GM23338 (cell line): ENCODE measurements around the gene TYRP1. TPM values are rescaled to one million over a fixed set of nuclear protein-coding genes. Genes with fewer than 3 reads are reported as not detected.

Experiments
- ATAC-seq: fragments of 200-7000 bp; cut with Tn5 transposase; 3 replicates; pipeline ENCODE4 v1.9.1; 2020
- DNase-seq: peaks from one replicate; pipeline ENCODE4 v3.0.0-alpha.2; 2015; ENCODE audit warnings: low spot score
- H2AFZ ChIP-seq: fragments of 200-600 bp; sonication (generic); 2 replicates; pipeline ENCODE4 v1.8.0; 2016; ENCODE audit warnings: antibody characterized with exemption, mild to moderate bottlenecking, moderate library complexity
- H3F3A ChIP-seq: fragments of 200-600 bp; sonication (generic); replicated peaks from 2 replicates; pipeline ENCODE4 v1.8.0; 2017; ENCODE audit warnings: antibody characterized with exemption, mixed run types, low read depth
- H3K27ac ChIP-seq: fragments of 200-600 bp; sonication (generic); 2 replicates; pipeline ENCODE4 v1.6.1; 2016; ENCODE audit warnings: low read depth
- H3K27me3 ChIP-seq: fragments of 200-600 bp; sonication (generic); 2 replicates; pipeline ENCODE4 v1.8.0; 2016; ENCODE audit warnings: mild to moderate bottlenecking, mixed run types, moderate library complexity; ENCODE audit not compliant: insufficient read depth
- H3K36me3 ChIP-seq: fragments of 200-600 bp; sonication (generic); 2 replicates; pipeline ENCODE4 v1.8.0; 2016; ENCODE audit warnings: mild to moderate bottlenecking; ENCODE audit not compliant: insufficient read depth
- H3K4me1 ChIP-seq: fragments of 200-600 bp; sonication (generic); 2 replicates; pipeline ENCODE4 v1.8.0; 2016; ENCODE audit warnings: mild to moderate bottlenecking, moderate library complexity; ENCODE audit not compliant: insufficient read depth
- H3K4me2 ChIP-seq: fragments of 200-600 bp; sonication (generic); 2 replicates; pipeline ENCODE4 v1.7.1; 2017; ENCODE audit warnings: mixed run types
- H3K4me3 ChIP-seq: fragments of 200-600 bp; sonication (generic); 2 replicates; pipeline ENCODE4 v1.6.1; 2016; ENCODE audit warnings: mixed run types
- H3K79me2 ChIP-seq: fragments of 200-600 bp; sonication (generic); replicated peaks from 2 replicates; pipeline ENCODE4 v1.8.0; 2017; ENCODE audit warnings: mild to moderate bottlenecking; ENCODE audit not compliant: insufficient read depth
- H3K9me2 ChIP-seq: fragments of 200-600 bp; sonication (generic); 2 replicates; pipeline ENCODE4 v1.8.0; 2017; ENCODE audit not compliant: insufficient read depth
- H4K20me1 ChIP-seq: fragments of 200-600 bp; sonication (generic); replicated peaks from 2 replicates; pipeline ENCODE4 v1.8.0; 2017; ENCODE audit warnings: mild to moderate bottlenecking; ENCODE audit not compliant: insufficient read depth
- H3K27ac Mint-ChIP-seq: 2 replicates; pipeline ENCODE4 v1.8.0; 2020; ENCODE audit warnings: inconsistent platforms, mild to moderate bottlenecking, moderate library complexity, mixed read lengths
- H3K27me3 Mint-ChIP-seq: 3 replicates; pipeline ENCODE4 v1.8.0; 2022; ENCODE audit warnings: low read depth, mild to moderate bottlenecking, moderate library complexity, mixed read lengths, inconsistent platforms; ENCODE audit not compliant: insufficient read depth, poor library complexity
- H3K36me3 Mint-ChIP-seq: 3 replicates; pipeline ENCODE4 v1.8.0; 2021; ENCODE audit warnings: low read depth, mild to moderate bottlenecking, inconsistent platforms, moderate library complexity, mixed read lengths
- H3K4me1 Mint-ChIP-seq: 3 replicates; pipeline ENCODE4 v1.8.0; 2020; ENCODE audit warnings: mild to moderate bottlenecking, inconsistent platforms, mixed read lengths
- H3K4me3 Mint-ChIP-seq: 3 replicates; pipeline ENCODE4 v1.8.0; 2021; ENCODE audit warnings: moderate library complexity, mild to moderate bottlenecking, inconsistent platforms, mixed read lengths
- H3K9me3 Mint-ChIP-seq: 3 replicates; pipeline ENCODE4 v1.8.0; 2020; ENCODE audit warnings: moderate library complexity, mild to moderate bottlenecking, inconsistent platforms, mixed read lengths
- CREB1 ChIP-seq: fragments of 250-450 bp; sonication (Bioruptor Pico); IDR thresholded peaks from 2 replicates; pipeline ENCODE4 v1.5.0; 2020; ENCODE audit warnings: low read depth, mild to moderate bottlenecking, moderate library complexity
- EZH2phosphoT487 ChIP-seq: fragments of 200-600 bp; sonication (generic); IDR thresholded peaks from one replicate; pipeline ENCODE4 v1.8.1; 2018; ENCODE audit warnings: antibody characterized with exemption; ENCODE audit not compliant: unreplicated experiment
- NANOG ChIP-seq: IDR thresholded peaks from 2 replicates; pipeline ENCODE4 v1.6.1; 2016; ENCODE audit warnings: antibody characterized with exemption, borderline replicate concordance
- POLR2AphosphoS5 ChIP-seq: IDR thresholded peaks from 2 replicates; pipeline ENCODE4 v1.6.1; 2016; ENCODE audit warnings: antibody characterized with exemption, low read depth
- STAT1 ChIP-seq: IDR thresholded peaks from one replicate; pipeline ENCODE4 v1.6.1; 2016; ENCODE audit warnings: antibody characterized with exemption; ENCODE audit not compliant: unreplicated experiment
- ZNF114 ChIP-seq: fragments of 250-450 bp; sonication (Bioruptor Pico); IDR thresholded peaks from 2 replicates; pipeline ENCODE4 v1.5.0; 2020; ENCODE audit warnings: mild to moderate bottlenecking, moderate library complexity
- ZNF331 ChIP-seq: fragments of 250-450 bp; sonication (Bioruptor Pico); IDR thresholded peaks from 2 replicates; pipeline ENCODE4 v1.5.0; 2020; ENCODE audit warnings: low read depth, mild to moderate bottlenecking, moderate library complexity
- polyA plus RNA-seq: library from polyadenylated mRNA; unstranded; fragments of >200 nt; fragmentation: Nextera tagmentation; extraction: Ambion mirVana; gene quantifications from 2 replicates; pipeline ENCODE4 v1.2.1, GENCODE V29; 2016
- total RNA-seq: library from RNA; depleted of rRNA; stranded (reverse); fragments of >200 nt; shearing (Covaris generic); gene quantifications from 2 replicates; pipeline ENCODE4 v1.2.3, GENCODE V29; 2014
- TF ChIP-seq, protein P1 (sequence below): IDR thresholded peaks from one replicate; pipeline ENCODE4 v1.6.1; 2018; ENCODE audit warnings: antibody characterized with exemption; ENCODE audit not compliant: unreplicated experiment
- TF ChIP-seq, protein P2 (sequence below): IDR thresholded peaks from 2 replicates; pipeline ENCODE4 v1.6.1; 2016; ENCODE audit warnings: antibody characterized with exemption
- TF ChIP-seq, protein P3 (sequence below), 2 experiments: fragments of 200-600 bp in 1 of 2; sonication (generic) in 1 of 2; conservative IDR thresholded peaks; 2 replicates each; pipeline versions ENCODE4 v1.5.1 to v1.6.1; 2016 to 2017; ENCODE audit warnings: antibody characterized with exemption in 2 of 2, low read depth in 2 of 2, mild to moderate bottlenecking in 2 of 2, moderate library complexity in 1 of 2
- TF ChIP-seq, protein P4 (sequence below): fragments of 250-450 bp; sonication (Bioruptor Pico); IDR thresholded peaks from 2 replicates; pipeline ENCODE4 v1.5.0; 2020; ENCODE audit warnings: mild to moderate bottlenecking, moderate library complexity

Gene TYRP1
- total and polyA plus RNA-seq, 2 experiments from 2014 or later: not detected

DNA sequence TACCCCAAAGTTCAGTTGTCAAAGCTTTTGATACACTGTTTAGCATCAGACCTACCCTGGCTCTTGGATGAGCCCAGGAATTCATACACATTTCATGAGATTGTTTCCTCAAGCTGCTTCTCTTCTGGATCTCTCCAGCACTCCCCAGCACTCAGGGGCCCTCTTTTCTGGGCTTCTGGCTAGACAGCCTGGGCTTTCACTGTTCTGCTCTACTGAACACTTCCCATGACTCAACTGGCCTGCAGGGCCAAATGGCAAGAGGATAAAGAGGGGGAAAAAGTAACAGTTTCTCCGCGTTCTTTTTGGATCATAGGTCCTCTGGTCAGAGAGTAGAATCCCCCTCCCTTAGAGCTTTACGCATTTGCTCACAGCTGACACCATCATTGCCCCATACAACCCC, 60.7 kb downstream of the TYRP1 start (continued):
- TF ChIP-seq, protein P1, sequence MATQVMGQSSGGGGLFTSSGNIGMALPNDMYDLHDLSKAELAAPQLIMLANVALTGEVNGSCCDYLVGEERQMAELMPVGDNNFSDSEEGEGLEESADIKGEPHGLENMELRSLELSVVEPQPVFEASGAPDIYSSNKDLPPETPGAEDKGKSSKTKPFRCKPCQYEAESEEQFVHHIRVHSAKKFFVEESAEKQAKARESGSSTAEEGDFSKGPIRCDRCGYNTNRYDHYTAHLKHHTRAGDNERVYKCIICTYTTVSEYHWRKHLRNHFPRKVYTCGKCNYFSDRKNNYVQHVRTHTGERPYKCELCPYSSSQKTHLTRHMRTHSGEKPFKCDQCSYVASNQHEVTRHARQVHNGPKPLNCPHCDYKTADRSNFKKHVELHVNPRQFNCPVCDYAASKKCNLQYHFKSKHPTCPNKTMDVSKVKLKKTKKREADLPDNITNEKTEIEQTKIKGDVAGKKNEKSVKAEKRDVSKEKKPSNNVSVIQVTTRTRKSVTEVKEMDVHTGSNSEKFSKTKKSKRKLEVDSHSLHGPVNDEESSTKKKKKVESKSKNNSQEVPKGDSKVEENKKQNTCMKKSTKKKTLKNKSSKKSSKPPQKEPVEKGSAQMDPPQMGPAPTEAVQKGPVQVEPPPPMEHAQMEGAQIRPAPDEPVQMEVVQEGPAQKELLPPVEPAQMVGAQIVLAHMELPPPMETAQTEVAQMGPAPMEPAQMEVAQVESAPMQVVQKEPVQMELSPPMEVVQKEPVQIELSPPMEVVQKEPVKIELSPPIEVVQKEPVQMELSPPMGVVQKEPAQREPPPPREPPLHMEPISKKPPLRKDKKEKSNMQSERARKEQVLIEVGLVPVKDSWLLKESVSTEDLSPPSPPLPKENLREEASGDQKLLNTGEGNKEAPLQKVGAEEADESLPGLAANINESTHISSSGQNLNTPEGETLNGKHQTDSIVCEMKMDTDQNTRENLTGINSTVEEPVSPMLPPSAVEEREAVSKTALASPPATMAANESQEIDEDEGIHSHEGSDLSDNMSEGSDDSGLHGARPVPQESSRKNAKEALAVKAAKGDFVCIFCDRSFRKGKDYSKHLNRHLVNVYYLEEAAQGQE: no peak
- TF ChIP-seq ZNF331 (CRISPR knock-in tag) (no peak), EZH2phosphoT487 (no peak), ZNF114 (CRISPR knock-in tag) (no peak), STAT1 (no peak), CREB1 (CRISPR knock-in tag) (no peak), NANOG (no peak)
- TF ChIP-seq, protein P2, sequence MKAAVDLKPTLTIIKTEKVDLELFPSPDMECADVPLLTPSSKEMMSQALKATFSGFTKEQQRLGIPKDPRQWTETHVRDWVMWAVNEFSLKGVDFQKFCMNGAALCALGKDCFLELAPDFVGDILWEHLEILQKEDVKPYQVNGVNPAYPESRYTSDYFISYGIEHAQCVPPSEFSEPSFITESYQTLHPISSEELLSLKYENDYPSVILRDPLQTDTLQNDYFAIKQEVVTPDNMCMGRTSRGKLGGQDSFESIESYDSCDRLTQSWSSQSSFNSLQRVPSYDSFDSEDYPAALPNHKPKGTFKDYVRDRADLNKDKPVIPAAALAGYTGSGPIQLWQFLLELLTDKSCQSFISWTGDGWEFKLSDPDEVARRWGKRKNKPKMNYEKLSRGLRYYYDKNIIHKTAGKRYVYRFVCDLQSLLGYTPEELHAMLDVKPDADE: no peak

DNA sequence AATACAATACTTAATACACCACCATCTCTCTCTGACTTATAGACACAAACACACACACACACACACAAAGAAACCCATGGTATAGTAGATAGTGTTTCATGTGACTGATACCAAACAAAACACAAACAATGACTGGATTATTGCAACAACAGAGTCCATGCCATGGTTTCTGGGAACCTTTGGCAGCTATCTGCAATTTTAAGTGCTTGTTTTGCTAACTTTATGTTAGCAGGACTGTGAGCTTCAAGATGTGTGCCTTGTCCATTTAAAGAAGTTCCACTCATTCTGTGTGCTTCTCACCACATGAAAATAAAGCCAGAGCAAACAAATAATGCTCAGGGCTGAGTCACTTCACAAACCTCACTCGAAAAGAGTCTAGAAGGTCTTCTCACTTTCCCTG, 66.6 kb downstream of the TYRP1 start:
- Histone ChIP-seq H3K27me3 (no peaks in the 10 kb centered on the region), H3K4me1 (0 out of 2 replicates have a peak, but pooled peaks cover under 1% of the 10 kb centered on the region), H3K4me3 (no peak overlapping the region), H4K20me1 (no peaks in the 10 kb centered on the region), H2AFZ (no peak overlapping the region), H3F3A (no peaks in the 10 kb centered on the region), H3K4me2 (no peak overlapping the region), H3K27ac (no peak overlapping the region), H3K36me3 (no peaks in the 10 kb centered on the region), H3K9me2 (no peaks in the 10 kb centered on the region), H3K79me2 (no peaks in the 10 kb centered on the region)
- Mint-ChIP-seq H3K4me3 (no peak overlapping the region), H3K4me1 (peaks cover 2% of the 10 kb centered on the region; the same call in 2 of the 3 replicates), H3K9me3 (no peaks in the 10 kb centered on the region), H3K27me3 (peaks cover 2% of the 10 kb centered on the region), H3K36me3 (no peaks in the 10 kb centered on the region), H3K27ac (no peak overlapping the region)
- DNase-seq (no peak), ATAC-seq (no peak)
- TF ChIP-seq STAT1: no peak
- TF ChIP-seq ZNF331 (CRISPR knock-in tag): no peak
- no peak for TF ChIP-seq ZNF114 (CRISPR knock-in tag)
- TF ChIP-seq, protein P3, sequence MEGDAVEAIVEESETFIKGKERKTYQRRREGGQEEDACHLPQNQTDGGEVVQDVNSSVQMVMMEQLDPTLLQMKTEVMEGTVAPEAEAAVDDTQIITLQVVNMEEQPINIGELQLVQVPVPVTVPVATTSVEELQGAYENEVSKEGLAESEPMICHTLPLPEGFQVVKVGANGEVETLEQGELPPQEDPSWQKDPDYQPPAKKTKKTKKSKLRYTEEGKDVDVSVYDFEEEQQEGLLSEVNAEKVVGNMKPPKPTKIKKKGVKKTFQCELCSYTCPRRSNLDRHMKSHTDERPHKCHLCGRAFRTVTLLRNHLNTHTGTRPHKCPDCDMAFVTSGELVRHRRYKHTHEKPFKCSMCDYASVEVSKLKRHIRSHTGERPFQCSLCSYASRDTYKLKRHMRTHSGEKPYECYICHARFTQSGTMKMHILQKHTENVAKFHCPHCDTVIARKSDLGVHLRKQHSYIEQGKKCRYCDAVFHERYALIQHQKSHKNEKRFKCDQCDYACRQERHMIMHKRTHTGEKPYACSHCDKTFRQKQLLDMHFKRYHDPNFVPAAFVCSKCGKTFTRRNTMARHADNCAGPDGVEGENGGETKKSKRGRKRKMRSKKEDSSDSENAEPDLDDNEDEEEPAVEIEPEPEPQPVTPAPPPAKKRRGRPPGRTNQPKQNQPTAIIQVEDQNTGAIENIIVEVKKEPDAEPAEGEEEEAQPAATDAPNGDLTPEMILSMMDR (conservative IDR thresholded peaks at IDR 0.05; ENCODE audit: low read depth in 2 of 2): no peak
- TF ChIP-seq CREB1 (CRISPR knock-in tag): no peak
- TF ChIP-seq POLR2AphosphoS5: no peak
- TF ChIP-seq EZH2phosphoT487: no peak
- TF ChIP-seq, protein P2: no peak
- TF ChIP-seq, protein P4, sequence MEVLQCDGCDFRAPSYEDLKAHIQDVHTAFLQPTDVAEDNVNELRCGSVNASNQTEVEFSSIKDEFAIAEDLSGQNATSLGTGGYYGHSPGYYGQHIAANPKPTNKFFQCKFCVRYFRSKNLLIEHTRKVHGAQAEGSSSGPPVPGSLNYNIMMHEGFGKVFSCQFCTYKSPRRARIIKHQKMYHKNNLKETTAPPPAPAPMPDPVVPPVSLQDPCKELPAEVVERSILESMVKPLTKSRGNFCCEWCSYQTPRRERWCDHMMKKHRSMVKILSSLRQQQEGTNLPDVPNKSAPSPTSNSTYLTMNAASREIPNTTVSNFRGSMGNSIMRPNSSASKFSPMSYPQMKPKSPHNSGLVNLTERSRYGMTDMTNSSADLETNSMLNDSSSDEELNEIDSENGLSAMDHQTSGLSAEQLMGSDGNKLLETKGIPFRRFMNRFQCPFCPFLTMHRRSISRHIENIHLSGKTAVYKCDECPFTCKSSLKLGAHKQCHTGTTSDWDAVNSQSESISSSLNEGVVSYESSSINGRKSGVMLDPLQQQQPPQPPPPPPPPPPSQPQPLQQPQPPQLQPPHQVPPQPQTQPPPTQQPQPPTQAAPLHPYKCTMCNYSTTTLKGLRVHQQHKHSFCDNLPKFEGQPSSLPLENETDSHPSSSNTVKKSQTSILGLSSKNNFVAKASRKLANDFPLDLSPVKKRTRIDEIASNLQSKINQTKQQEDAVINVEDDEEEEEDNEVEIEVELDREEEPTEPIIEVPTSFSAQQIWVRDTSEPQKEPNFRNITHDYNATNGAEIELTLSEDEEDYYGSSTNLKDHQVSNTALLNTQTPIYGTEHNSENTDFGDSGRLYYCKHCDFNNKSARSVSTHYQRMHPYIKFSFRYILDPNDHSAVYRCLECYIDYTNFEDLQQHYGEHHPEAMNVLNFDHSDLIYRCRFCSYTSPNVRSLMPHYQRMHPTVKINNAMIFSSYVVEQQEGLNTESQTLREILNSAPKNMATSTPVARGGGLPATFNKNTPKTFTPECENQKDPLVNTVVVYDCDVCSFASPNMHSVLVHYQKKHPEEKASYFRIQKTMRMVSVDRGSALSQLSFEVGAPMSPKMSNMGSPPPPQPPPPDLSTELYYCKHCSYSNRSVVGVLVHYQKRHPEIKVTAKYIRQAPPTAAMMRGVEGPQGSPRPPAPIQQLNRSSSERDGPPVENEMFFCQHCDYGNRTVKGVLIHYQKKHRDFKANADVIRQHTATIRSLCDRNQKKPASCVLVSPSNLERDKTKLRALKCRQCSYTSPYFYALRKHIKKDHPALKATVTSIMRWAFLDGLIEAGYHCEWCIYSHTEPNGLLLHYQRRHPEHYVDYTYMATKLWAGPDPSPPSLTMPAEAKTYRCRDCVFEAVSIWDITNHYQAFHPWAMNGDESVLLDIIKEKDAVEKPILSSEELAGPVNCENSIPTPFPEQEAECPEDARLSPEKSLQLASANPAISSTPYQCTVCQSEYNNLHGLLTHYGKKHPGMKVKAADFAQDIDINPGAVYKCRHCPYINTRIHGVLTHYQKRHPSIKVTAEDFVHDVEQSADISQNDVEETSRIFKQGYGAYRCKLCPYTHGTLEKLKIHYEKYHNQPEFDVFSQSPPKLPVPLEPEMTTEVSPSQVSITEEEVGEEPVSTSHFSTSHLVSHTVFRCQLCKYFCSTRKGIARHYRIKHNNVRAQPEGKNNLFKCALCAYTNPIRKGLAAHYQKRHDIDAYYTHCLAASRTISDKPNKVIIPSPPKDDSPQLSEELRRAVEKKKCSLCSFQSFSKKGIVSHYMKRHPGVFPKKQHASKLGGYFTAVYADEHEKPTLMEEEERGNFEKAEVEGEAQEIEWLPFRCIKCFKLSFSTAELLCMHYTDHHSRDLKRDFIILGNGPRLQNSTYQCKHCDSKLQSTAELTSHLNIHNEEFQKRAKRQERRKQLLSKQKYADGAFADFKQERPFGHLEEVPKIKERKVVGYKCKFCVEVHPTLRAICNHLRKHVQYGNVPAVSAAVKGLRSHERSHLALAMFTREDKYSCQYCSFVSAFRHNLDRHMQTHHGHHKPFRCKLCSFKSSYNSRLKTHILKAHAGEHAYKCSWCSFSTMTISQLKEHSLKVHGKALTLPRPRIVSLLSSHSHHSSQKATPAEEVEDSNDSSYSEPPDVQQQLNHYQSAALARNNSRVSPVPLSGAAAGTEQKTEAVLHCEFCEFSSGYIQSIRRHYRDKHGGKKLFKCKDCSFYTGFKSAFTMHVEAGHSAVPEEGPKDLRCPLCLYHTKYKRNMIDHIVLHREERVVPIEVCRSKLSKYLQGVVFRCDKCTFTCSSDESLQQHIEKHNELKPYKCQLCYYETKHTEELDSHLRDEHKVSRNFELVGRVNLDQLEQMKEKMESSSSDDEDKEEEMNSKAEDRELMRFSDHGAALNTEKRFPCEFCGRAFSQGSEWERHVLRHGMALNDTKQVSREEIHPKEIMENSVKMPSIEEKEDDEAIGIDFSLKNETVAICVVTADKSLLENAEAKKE (CRISPR knock-in tag): no peak
